PC-9 (cell line): ENCODE measurements around the gene CAPZB.

Source experiments
- CTCF ChIP-seq: fragments of 200-600 bp; sonication (generic); conservative IDR thresholded peaks from 2 replicates; pipeline ENCODE4 v1.6.1; 2017; ENCODE audit warnings: mixed run types, antibody characterized with exemption, mild to moderate bottlenecking, moderate library complexity
- EZH2 ChIP-seq: fragments of 200-600 bp; sonication (generic); IDR thresholded peaks from 2 replicates; pipeline ENCODE4 v1.8.0; 2017; ENCODE audit warnings: antibody characterized with exemption, low read depth

GRCh38 chr1:19385221-19385620, 100.1 kb downstream of the CAPZB start:
- no peak for TF ChIP-seq CTCF
- no peak for TF ChIP-seq EZH2
